Activated T-helper 17 cell treated with anti-CD3 and anti-CD28 coated beads, Interleukin-2, amount 50 U/mL, for 72 hours (primary cell): ENCODE results near the gene DCP2. TPM values are rescaled to one million over a fixed set of nuclear protein-coding genes. Genes with fewer than 3 reads are reported as not detected.

Source experiments
- ATAC-seq: fragments of 150-1000 bp; cut with Tn5 transposase; replicated peaks from 2 replicates; pipeline ENCODE4 v1.10.0; 2021; ENCODE audit warnings: mild to moderate bottlenecking, moderate library complexity
- H3K27ac Mint-ChIP-seq: one replicate; pipeline ENCODE4 v1.8.0; 2022; ENCODE audit warnings: mixed read lengths
- H3K27me3 Mint-ChIP-seq: one replicate; pipeline ENCODE4 v1.8.0; 2022; ENCODE audit warnings: mixed read lengths
- H3K36me3 Mint-ChIP-seq: one replicate; pipeline ENCODE4 v1.8.0; 2022; ENCODE audit warnings: low read depth, mild to moderate bottlenecking, mixed read lengths
- H3K4me1 Mint-ChIP-seq: one replicate; pipeline ENCODE4 v1.8.0; 2022; ENCODE audit warnings: mixed read lengths
- H3K4me3 Mint-ChIP-seq: one replicate; pipeline ENCODE4 v1.8.0; 2022; ENCODE audit warnings: mild to moderate bottlenecking, mixed read lengths
- H3K9me3 Mint-ChIP-seq: one replicate; pipeline ENCODE4 v1.8.0; 2022; ENCODE audit warnings: mixed read lengths
- total RNA-seq, 2 donors: library from RNA; stranded (reverse); gene quantifications; one replicate each; pipeline ENCODE4 v1.2.3, GENCODE V29; 2022

DCP2 gene
- total RNA-seq, 2 donors from 2014 or later, result 66.6 to 88.0 TPM

- Mint-ChIP-seq H3K4me1 (no peaks in the 10 kb centered on the region), H3K9me3 (no peaks in the 10 kb centered on the region), H3K27me3 (no peaks in the 10 kb centered on the region), H3K36me3 (no peaks in the 10 kb centered on the region), H3K4me3 (no peak overlapping the region), H3K27ac (no peak overlapping the region)
- ATAC-seq, result no peak
Observed at GRCh38 chr5:113039229-113039933, 62.8 kb downstream of the DCP2 start.

GRCh38 chr5:113039934-113040285 is 63.3 kb downstream of the DCP2 start:
- Mint-ChIP-seq H3K4me1 (no peaks in the 10 kb centered on the region), H3K27me3 (no peaks in the 10 kb centered on the region), H3K9me3 (no peaks in the 10 kb centered on the region), H3K36me3 (no peaks in the 10 kb centered on the region), H3K4me3 (no peak overlapping the region), H3K27ac (no peak overlapping the region)
- no peak for ATAC-seq

GRCh38 chr5:113040672-113041260 is 64.2 kb downstream of the DCP2 start:
- no peak for ATAC-seq
- no peaks in the 10 kb centered on the region for H3K27me3 Mint-ChIP-seq
- H3K9me3 Mint-ChIP-seq, result no peaks in the 10 kb centered on the region
- H3K36me3 Mint-ChIP-seq, result no peaks in the 10 kb centered on the region
- H3K4me3 Mint-ChIP-seq, result no peak overlapping the region
- no peaks in the 10 kb centered on the region for H3K4me1 Mint-ChIP-seq
- H3K27ac Mint-ChIP-seq, result no peak overlapping the region

GRCh38 chr5:113042491-113043243 is 66.1 kb downstream of the DCP2 start:
- H3K9me3 Mint-ChIP-seq, result no peaks in the 10 kb centered on the region
- H3K36me3 Mint-ChIP-seq, result no peaks in the 10 kb centered on the region
- H3K4me1 Mint-ChIP-seq, result no peaks in the 10 kb centered on the region
- H3K27ac Mint-ChIP-seq, result no peak overlapping the region
- H3K4me3 Mint-ChIP-seq, result no peak overlapping the region
- no peak for ATAC-seq
- H3K27me3 Mint-ChIP-seq, result no peaks in the 10 kb centered on the region

GRCh38 chr5:113043491-113043931 is 66.9 kb downstream of the DCP2 start:
- H3K4me1 Mint-ChIP-seq, result no peaks in the 10 kb centered on the region
- no peak overlapping the region for H3K27ac Mint-ChIP-seq
- H3K4me3 Mint-ChIP-seq, result no peak overlapping the region
- no peaks in the 10 kb centered on the region for H3K27me3 Mint-ChIP-seq
- H3K9me3 Mint-ChIP-seq, result no peaks in the 10 kb centered on the region
- no peak for ATAC-seq
- H3K36me3 Mint-ChIP-seq, result no peaks in the 10 kb centered on the region

DNA sequence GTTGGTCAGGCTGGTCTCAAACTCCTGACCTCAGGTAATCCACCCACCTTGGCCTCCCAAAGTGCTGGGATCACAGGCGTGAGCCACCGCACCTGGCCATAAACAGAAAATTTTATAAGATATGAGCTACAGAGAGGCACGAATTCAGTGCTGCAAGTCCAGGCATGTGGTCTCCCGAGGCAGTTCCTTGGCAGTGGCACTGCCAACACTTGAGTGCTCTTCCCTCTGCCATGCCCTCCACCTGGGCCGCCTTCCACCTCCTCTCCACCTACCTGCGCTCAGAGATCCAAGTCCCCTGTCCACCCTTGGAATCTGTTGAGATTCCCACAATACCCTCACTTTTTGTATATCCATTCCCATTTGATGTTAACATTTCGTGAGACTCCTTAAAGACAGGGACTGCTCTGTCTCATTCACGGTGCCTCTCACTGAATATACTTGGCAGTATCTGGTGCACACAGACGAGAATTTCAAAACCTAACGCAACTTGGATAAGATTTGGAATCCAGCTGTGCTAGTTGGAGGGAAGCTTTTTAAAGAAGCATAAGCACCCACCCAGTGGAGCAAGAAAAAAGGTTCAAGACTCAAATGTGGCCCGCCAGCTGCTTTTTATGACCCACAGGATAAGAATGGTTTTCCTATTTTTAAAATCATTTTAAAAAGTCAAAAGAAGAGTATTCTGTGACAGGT is 68.3 kb downstream of the DCP2 start:
- H3K4me3 Mint-ChIP-seq, result no peak overlapping the region
- ATAC-seq, result no peak
- H3K9me3 Mint-ChIP-seq, result no peaks in the 10 kb centered on the region
- no peaks in the 10 kb centered on the region for H3K36me3 Mint-ChIP-seq
- no peaks in the 10 kb centered on the region for H3K4me1 Mint-ChIP-seq
- H3K27me3 Mint-ChIP-seq, result no peaks in the 10 kb centered on the region
- no peak overlapping the region for H3K27ac Mint-ChIP-seq

DNA sequence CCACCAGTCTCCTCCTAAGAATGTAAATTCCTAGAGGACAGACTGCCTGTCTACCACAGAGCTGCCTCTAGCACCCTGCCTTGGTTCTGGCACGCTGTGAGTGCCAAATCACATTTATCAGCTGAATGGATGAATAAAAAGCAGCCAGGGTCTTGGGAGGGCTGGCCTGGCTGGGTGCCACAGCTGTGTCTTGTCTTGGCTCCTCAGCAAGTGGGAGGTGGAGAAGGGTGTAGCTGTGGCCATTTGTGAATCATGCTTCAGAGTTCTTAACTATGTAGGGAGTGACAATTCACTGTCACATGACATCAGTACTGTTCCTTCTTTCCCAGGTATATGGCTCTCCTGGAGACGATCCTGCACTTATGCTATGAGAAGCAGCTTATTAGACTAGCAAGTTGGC is 70.6 kb downstream of the DCP2 start:
- H3K4me1 Mint-ChIP-seq, result peaks cover 7% of the 10 kb centered on the region
- no peak overlapping the region for H3K27ac Mint-ChIP-seq
- no peak overlapping the region for H3K4me3 Mint-ChIP-seq
- H3K36me3 Mint-ChIP-seq, result no peaks in the 10 kb centered on the region
- H3K9me3 Mint-ChIP-seq, result no peaks in the 10 kb centered on the region
- no peak for ATAC-seq
- H3K27me3 Mint-ChIP-seq, result no peaks in the 10 kb centered on the region

GRCh38 chr5:113047733-113048652 is 71.4 kb downstream of the DCP2 start:
- H3K4me1 Mint-ChIP-seq, result peaks cover 7% of the 10 kb centered on the region
- H3K27me3 Mint-ChIP-seq, result no peaks in the 10 kb centered on the region
- H3K4me3 Mint-ChIP-seq, result no peak overlapping the region
- H3K36me3 Mint-ChIP-seq, result no peaks in the 10 kb centered on the region
- no peak for ATAC-seq
- no peak overlapping the region for H3K27ac Mint-ChIP-seq
- H3K9me3 Mint-ChIP-seq, result no peaks in the 10 kb centered on the region

DNA sequence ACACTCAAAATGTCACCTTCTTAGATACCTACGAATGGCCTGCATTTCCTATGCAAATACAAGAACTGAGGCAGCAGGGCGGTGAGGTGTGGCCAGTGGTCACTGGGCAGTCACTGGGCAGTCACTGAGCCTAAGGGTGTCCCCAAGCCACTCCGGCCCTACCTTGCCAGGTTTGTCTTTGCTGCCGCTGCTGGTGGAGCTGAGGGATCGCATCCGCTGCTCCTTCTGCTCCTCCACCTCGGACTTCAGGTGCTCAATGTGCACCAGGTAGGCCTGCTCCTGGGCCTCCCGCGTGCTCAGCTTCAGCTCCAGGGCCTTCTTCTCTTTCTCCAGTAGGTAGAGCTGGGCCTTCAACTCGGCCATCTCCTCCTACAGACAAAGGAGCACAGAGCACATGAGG is 72.3 kb downstream of the DCP2 start:
- H3K36me3 Mint-ChIP-seq, result no peaks in the 10 kb centered on the region
- no peak overlapping the region for H3K4me3 Mint-ChIP-seq
- H3K9me3 Mint-ChIP-seq, result no peaks in the 10 kb centered on the region
- H3K4me1 Mint-ChIP-seq, result peaks cover 7% of the 10 kb centered on the region
- no peaks in the 10 kb centered on the region for H3K27me3 Mint-ChIP-seq
- H3K27ac Mint-ChIP-seq, result peak overlapping the region; percentile 39
- no peak for ATAC-seq

DNA sequence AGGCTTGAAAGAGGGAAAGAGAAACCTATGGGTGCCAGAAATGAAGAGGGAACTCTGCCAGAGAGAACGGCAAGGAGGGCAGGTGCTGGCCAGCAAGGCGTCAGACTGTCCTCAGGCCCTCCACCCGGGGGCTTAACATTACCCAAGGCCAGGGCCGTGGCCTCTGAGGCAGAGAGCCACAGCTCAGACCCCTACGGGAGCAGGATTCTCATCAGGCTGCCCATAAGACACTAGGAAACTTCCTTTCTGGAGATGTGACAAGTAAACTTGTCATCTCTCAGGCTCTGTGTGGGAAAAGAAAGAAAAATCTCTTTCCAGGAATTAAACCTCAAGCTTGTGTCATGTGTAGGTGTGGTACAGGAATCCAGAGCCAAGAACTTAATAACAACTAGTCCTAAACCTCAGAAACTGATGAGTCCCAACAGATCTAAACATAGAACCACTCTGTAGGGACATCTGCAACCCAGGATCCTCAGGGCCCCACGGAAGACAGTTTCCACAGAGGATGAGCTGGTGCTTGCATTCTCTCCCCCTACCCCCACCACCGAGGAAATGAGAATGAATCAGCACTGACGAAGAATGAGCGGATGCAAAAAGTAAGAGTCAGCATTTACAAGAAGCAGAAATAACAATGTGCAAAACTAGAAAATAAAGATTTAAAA is 74.3 kb downstream of the DCP2 start:
- Mint-ChIP-seq H3K4me1 (peaks cover 7% of the 10 kb centered on the region), H3K36me3 (no peaks in the 10 kb centered on the region), H3K4me3 (peak overlapping the region; percentile 42)

GRCh38 chr5:113052041-113052795 is 75.6 kb downstream of the DCP2 start:
- H3K36me3 Mint-ChIP-seq, result no peaks in the 10 kb centered on the region
- H3K27ac Mint-ChIP-seq, result no peak overlapping the region
- no peaks in the 10 kb centered on the region for H3K9me3 Mint-ChIP-seq
- H3K4me1 Mint-ChIP-seq, result peaks cover 7% of the 10 kb centered on the region
- H3K27me3 Mint-ChIP-seq, result no peaks in the 10 kb centered on the region
- H3K4me3 Mint-ChIP-seq, result no peak overlapping the region
- no peak for ATAC-seq

More for the DNA sequence above, 74.3 kb downstream of the DCP2 start:
- H3K27ac Mint-ChIP-seq, result peak overlapping the region; percentile 71
- H3K9me3 Mint-ChIP-seq, result no peaks in the 10 kb centered on the region
- ATAC-seq, result peak; percentile 94
- H3K27me3 Mint-ChIP-seq, result no peaks in the 10 kb centered on the region

- Mint-ChIP-seq H3K27me3 (no peaks in the 10 kb centered on the region), H3K36me3 (no peaks in the 10 kb centered on the region), H3K9me3 (no peaks in the 10 kb centered on the region)
Observed at GRCh38 chr5:113053511-113053995, 77.0 kb downstream of the DCP2 start.

GRCh38 chr5:113054899-113055298 is 78.3 kb downstream of the DCP2 start:
- Mint-ChIP-seq H3K4me3 (no peak overlapping the region), H3K9me3 (no peaks in the 10 kb centered on the region), H3K27me3 (no peaks in the 10 kb centered on the region), H3K36me3 (no peaks in the 10 kb centered on the region), H3K27ac (no peak overlapping the region), H3K4me1 (peaks cover 7% of the 10 kb centered on the region)
- ATAC-seq, result no peak

More at GRCh38 chr5:113053511-113053995, 77.0 kb downstream of the DCP2 start:
- H3K27ac Mint-ChIP-seq, result no peak overlapping the region
- no peak for ATAC-seq
- H3K4me1 Mint-ChIP-seq, result peaks cover 7% of the 10 kb centered on the region
- H3K4me3 Mint-ChIP-seq, result no peak overlapping the region
